ENCODE data around the gene C3orf20. TPM values are rescaled to one million over a fixed set of nuclear protein-coding genes. Genes with fewer than 3 reads are reported as not detected.
A peak's percentile ranks its signal among the peaks of the same experiment; 100 is the strongest.

The C3orf20 gene
- total and polyA plus RNA-seq, 9 of the 15 experiments (the other 6 are each of a cell fraction or from before 2014, with no cell fraction given), result 0.04 TPM; not detected in 8

- TF ChIP-seq ELK3 (CRISPR knock-in tag; IDR thresholded peaks at IDR 0.05) (no peak), KHSRP (IDR thresholded peaks at IDR 0.05) (peak; percentile 68; the same call in 1 of the 2 replicates), ZBTB33 (CRISPR knock-in tag; IDR thresholded peaks at IDR 0.05) (peak; percentile 40; the same call in 1 of the 2 replicates), TRIM24 (IDR thresholded peaks at IDR 0.05) (peak; percentile 15 to 56; a peak in 1 of 4 replicates), ZNF639 (CRISPR knock-in tag; conservative IDR thresholded peaks at IDR 0.05 in 1 of 2, IDR thresholded peaks at IDR 0.05 in 1 of 2) (peak in 1 of 2 experiments; percentile 97; a peak in 2 of 4 replicates), RBFOX2 (IDR thresholded peaks at IDR 0.05; ENCODE audit: low read depth, low read length) (peak; percentile 87), TBP (optimal IDR thresholded peaks at IDR 0.05; ENCODE audit: low read depth, low read length) (peak; percentile 90), MBD1 (CRISPR knock-in tag; IDR thresholded peaks at IDR 0.05) (no peak), FOXP4 (CRISPR knock-in tag; IDR thresholded peaks at IDR 0.05; ENCODE audit: borderline replicate concordance) (peak; percentile 84; the same call in 1 of the 2 replicates), SOX6 (IDR thresholded peaks at IDR 0.05) (peak; percentile 83), SMARCE1 (IDR thresholded peaks at IDR 0.05) (no peak), XRCC5 (IDR thresholded peaks at IDR 0.05; ENCODE audit: low read depth, low read length) (peak; percentile 82), CBX8 (IDR thresholded peaks at IDR 0.05; ENCODE audit: borderline replicate concordance, extremely low read depth, low read depth, low read length, poor library complexity, severe bottlenecking) (no peak), ZBTB17 (CRISPR knock-in tag; IDR thresholded peaks at IDR 0.05) (peak; percentile 87; the same call in 1 of the 2 replicates), KAT7 (CRISPR knock-in tag; IDR thresholded peaks at IDR 0.05; ENCODE audit: borderline replicate concordance) (peak; percentile 80; the same call in 1 of the 2 replicates), GABPB1 (CRISPR knock-in tag; IDR thresholded peaks at IDR 0.05) (peak; percentile 98)
Observed at GRCh38 chr3:14651440-14652251, 23.3 kb upstream of the C3orf20 start, which contains the start of gene CCDC174 (continued).
